SK-N-SH treated with all-trans-retinoic acid at 6 μM for 48 hours (cell line): Measurements from ENCODE around the gene PHACTR3.

Source experiments
- ATAC-seq: fragments of 200-7000 bp; cut with Tn5 transposase; 3 replicates; pipeline ENCODE4 v1.9.1; 2020; ENCODE audit warnings: mild to moderate bottlenecking, moderate library complexity
- ARNTL ChIP-seq: fragments of 450-650 bp; formaldehyde crosslinking; IDR thresholded peaks from 2 replicates; pipeline ENCODE4 v1.5.0; 2020; ENCODE audit warnings: low read depth, mild to moderate bottlenecking, moderate library complexity, borderline replicate concordance
- BACH2 ChIP-seq: fragments of 250-450 bp; sonication (Bioruptor Pico); IDR thresholded peaks from 2 replicates; pipeline ENCODE4 v1.9.0; 2021; ENCODE audit warnings: mild to moderate bottlenecking, borderline replicate concordance
- CSDC2 ChIP-seq: fragments of 250-450 bp; sonication (Bioruptor Pico); IDR thresholded peaks from 2 replicates; pipeline ENCODE4 v1.5.0; 2020; ENCODE audit warnings: mild to moderate bottlenecking, moderate library complexity
- CSRNP3 ChIP-seq: fragments of 250-450 bp; sonication (Bioruptor Pico); IDR thresholded peaks from 2 replicates; pipeline ENCODE4 v1.5.1; 2021; ENCODE audit warnings: mild to moderate bottlenecking, moderate library complexity
- ESRRG ChIP-seq: fragments of 250-450 bp; sonication (Bioruptor Pico); IDR thresholded peaks from 2 replicates; pipeline ENCODE4 v1.6.1; 2021; ENCODE audit warnings: mild to moderate bottlenecking
- GLIS3 ChIP-seq: fragments of 250-450 bp; sonication (Bioruptor Pico); IDR thresholded peaks from 2 replicates; pipeline ENCODE4 v1.5.0; 2020; ENCODE audit warnings: mild to moderate bottlenecking, moderate library complexity
- ISL1 ChIP-seq: fragments of 250-450 bp; sonication (Bioruptor Pico); IDR thresholded peaks from 2 replicates; pipeline ENCODE4 v2.1.2; 2022; ENCODE audit warnings: mild to moderate bottlenecking, moderate library complexity
- OSR1 ChIP-seq: fragments of 250-450 bp; sonication (Bioruptor Pico); IDR thresholded peaks from 2 replicates; pipeline ENCODE4 v1.8.0; 2022; ENCODE audit warnings: moderate library complexity, mild to moderate bottlenecking, inconsistent platforms
- POU6F1 ChIP-seq: fragments of 250-450 bp; sonication (Bioruptor Pico); IDR thresholded peaks from 2 replicates; pipeline ENCODE4 v1.8.0; 2021; ENCODE audit warnings: low read depth, mild to moderate bottlenecking, moderate library complexity, borderline replicate concordance
- RARB ChIP-seq: fragments of 250-450 bp; sonication (Bioruptor Pico); IDR thresholded peaks from 2 replicates; pipeline ENCODE4 v1.8.0; 2021; ENCODE audit warnings: mild to moderate bottlenecking, moderate library complexity
- SNAI2 ChIP-seq: fragments of 250-450 bp; sonication (Bioruptor Pico); IDR thresholded peaks from 2 replicates; pipeline ENCODE4 v1.5.0; 2020; ENCODE audit warnings: mild to moderate bottlenecking, moderate library complexity
- TCF4 ChIP-seq: fragments of 250-450 bp; sonication (Bioruptor Pico); IDR thresholded peaks from 2 replicates; pipeline ENCODE4 v1.8.0; 2021; ENCODE audit warnings: mild to moderate bottlenecking, moderate library complexity, borderline replicate concordance
- TOX ChIP-seq: fragments of 250-450 bp; sonication (Bioruptor Pico); IDR thresholded peaks from 2 replicates; pipeline ENCODE4 v1.8.0; 2021; ENCODE audit warnings: mild to moderate bottlenecking, moderate library complexity, borderline replicate concordance
- ZNF565 ChIP-seq: fragments of 450-650 bp; formaldehyde crosslinking; conservative IDR thresholded peaks from 2 replicates; pipeline ENCODE4 v1.5.0; 2020; ENCODE audit warnings: low read depth, mild to moderate bottlenecking, moderate library complexity
- ZNF8 ChIP-seq: fragments of 450-650 bp; formaldehyde crosslinking; IDR thresholded peaks from 2 replicates; pipeline ENCODE4 v1.5.0; 2020; ENCODE audit warnings: mild to moderate bottlenecking, moderate library complexity
- TF ChIP-seq, protein P1 (sequence below): fragments of 250-450 bp; sonication (Bioruptor Pico); IDR thresholded peaks from 2 replicates; pipeline ENCODE4 v1.5.0; 2020; ENCODE audit warnings: mild to moderate bottlenecking, moderate library complexity

The PHACTR3 gene

DNA sequence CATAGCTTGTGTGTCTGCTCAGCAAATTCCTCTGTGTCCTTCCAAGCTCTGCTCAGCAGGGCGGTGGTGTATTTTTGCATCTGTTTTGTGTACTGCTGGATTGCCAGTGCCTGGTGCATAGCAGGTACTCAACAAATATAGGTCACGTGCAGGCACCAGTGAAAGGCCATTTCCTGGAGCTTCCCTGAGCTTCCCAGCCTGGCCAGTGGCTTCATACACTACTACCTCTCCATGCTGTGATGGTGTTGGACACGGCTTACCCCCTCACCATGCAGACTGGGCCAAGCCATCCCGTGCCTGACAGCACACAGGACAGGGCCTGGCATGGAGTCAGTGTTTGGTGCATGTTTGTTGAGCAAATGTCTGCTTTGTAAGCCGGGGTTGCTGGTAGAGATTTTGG is 7.7 kb upstream of the PHACTR3 start:
- no peak for TF ChIP-seq CSRNP3 (CRISPR knock-in tag)
- no peak for TF ChIP-seq ARNTL (CRISPR knock-in tag)
- TF ChIP-seq OSR1: no peak
- TF ChIP-seq, protein P1, sequence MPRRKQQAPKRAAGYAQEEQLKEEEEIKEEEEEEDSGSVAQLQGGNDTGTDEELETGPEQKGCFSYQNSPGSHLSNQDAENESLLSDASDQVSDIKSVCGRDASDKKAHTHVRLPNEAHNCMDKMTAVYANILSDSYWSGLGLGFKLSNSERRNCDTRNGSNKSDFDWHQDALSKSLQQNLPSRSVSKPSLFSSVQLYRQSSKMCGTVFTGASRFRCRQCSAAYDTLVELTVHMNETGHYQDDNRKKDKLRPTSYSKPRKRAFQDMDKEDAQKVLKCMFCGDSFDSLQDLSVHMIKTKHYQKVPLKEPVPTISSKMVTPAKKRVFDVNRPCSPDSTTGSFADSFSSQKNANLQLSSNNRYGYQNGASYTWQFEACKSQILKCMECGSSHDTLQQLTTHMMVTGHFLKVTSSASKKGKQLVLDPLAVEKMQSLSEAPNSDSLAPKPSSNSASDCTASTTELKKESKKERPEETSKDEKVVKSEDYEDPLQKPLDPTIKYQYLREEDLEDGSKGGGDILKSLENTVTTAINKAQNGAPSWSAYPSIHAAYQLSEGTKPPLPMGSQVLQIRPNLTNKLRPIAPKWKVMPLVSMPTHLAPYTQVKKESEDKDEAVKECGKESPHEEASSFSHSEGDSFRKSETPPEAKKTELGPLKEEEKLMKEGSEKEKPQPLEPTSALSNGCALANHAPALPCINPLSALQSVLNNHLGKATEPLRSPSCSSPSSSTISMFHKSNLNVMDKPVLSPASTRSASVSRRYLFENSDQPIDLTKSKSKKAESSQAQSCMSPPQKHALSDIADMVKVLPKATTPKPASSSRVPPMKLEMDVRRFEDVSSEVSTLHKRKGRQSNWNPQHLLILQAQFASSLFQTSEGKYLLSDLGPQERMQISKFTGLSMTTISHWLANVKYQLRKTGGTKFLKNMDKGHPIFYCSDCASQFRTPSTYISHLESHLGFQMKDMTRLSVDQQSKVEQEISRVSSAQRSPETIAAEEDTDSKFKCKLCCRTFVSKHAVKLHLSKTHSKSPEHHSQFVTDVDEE (CRISPR knock-in tag): no peak
- no peak for TF ChIP-seq ZNF8 (CRISPR knock-in tag)
- no peak for TF ChIP-seq ESRRG (CRISPR knock-in tag)
- TF ChIP-seq TCF4 (CRISPR knock-in tag): no peak
- no peak for ATAC-seq

DNA sequence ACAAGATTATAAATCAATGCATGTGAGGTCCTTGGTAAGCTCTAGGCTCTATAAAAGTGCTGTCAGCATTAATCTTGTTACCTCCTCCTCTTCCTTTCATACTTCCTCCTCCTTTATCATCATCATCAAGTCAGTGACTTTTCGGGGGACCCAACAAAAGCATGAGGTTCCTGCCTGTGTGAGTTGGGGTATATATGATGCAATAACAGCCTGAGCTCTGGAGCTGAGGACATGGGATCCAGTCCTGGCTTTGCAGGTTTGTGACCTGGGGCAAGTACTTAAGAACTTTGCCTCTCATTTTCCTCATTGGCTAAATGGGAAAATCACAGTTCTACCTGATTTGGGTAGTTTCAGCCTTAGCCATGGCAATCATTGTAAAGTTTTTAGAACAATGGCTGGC is 7.1 kb upstream of the PHACTR3 start:
- ATAC-seq: no peak

DNA sequence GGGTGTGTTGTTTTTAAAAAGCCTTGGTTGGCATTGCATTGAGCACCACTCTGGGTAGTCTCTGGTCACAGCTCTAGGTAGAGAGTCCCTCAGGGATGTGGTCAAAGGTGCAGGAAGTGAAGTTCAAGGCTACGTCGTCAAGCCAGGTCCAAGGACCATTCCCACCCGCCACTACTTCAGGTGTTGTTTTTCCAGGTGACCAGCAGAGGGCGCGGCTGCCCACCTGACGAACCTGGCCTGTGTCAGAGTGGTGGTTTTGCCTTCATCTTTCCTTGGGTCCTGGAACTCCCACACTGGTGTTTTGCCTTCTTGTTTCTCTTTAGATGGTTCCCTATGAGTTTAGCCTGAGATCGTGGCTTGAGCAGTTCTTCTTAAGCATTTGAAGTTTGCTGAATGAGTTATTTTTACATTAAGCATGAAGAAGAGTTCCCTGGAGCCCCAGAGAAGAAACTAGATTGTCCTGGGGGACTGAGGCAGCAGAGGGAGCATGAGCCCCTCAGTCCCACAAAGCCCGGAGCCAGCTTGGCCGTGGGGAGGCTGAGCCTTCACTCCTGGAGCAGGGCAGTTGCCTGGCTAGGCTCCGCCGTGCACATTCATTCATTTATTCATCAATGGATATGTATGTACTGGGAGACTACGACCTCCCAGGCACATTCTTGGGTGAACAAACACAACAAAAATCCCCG is 5.6 kb upstream of the PHACTR3 start:
- peak; percentile 71 for ATAC-seq
- TF ChIP-seq CSDC2 (CRISPR knock-in tag) (no peak), GLIS3 (CRISPR knock-in tag) (no peak), ISL1 (CRISPR knock-in tag) (no peak), CSRNP3 (CRISPR knock-in tag) (no peak), RARB (CRISPR knock-in tag) (no peak), TCF4 (CRISPR knock-in tag) (no peak), ARNTL (CRISPR knock-in tag) (no peak), TOX (CRISPR knock-in tag) (no peak)

More for the DNA sequence above, 7.1 kb upstream of the PHACTR3 start:
- TF ChIP-seq CSDC2 (CRISPR knock-in tag) (no peak), ZNF8 (CRISPR knock-in tag) (no peak), ISL1 (CRISPR knock-in tag) (no peak), ZNF565 (no peak), ESRRG (CRISPR knock-in tag) (no peak), BACH2 (no peak), POU6F1 (CRISPR knock-in tag) (no peak), CSRNP3 (CRISPR knock-in tag) (no peak), OSR1 (no peak), RARB (CRISPR knock-in tag) (no peak), SNAI2 (no peak)
- TF ChIP-seq, protein P1 (CRISPR knock-in tag): no peak
- TF ChIP-seq, all 23 proteins: peak for 0
